HG03045 (cell line): ENCODE data around the gene FOXE3.

ENCODE experiments used
- ATAC-seq: cut with Tn5 transposase; IDR thresholded peaks from one replicate; pipeline ENCODE4 v1.9.1; 2021; ENCODE audit warnings: mild to moderate bottlenecking, moderate library complexity; ENCODE audit not compliant: unreplicated experiment

Gene FOXE3

DNA sequence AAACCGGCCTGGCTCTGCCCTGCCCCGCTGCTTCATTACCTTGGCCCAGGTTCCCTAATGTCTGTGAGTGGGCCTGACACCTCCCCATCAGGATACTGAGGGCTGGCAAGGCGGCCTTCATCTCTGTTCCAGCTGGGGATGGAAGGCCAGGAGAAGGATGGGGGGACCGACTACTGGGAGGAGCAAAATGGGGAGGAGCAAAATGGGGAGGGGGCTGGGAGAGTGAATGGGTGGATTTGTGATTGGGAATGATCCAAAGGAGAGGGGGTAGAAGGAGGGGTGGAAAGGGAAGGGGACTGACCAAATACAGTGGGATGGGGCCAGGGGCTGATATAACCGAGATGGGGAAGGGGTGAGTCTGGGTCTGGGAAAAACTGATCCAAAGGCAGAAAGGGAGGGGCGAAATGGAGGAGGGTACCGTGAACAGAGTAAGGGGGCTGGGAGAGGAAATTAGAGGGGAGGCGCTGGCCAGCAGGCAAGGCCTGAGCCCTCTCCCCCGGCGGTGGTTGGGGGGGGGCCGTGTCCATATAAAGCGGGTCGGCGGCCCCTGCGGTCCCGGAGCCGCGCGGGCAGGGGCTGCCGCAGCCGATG is at the start of gene FOXE3:
FOXE3 (plus strand) TSS at position 558 of the 591 bp plus-strand sequence; CDS start at position 589, 31 bp downstream.
- no peak for ATAC-seq

DNA sequence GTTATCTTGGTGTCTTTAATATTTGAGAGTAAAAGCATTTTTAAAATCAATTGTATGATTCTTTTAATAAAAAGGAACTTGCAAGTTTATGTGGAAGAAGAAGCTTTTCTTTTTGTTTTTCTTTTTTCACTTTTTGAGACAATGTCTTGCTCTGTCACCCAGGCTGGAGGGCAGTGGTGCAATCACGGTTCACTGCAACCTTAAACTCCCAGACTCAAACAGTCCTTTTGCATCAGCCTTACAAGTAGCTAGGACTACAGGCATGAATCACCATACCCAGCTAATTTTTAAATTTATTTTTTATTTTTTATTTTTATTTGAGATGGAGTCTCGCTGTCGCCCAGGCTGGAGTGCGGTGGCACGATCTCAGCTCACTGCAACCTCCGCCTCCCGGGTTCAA is 48.4 kb upstream of the FOXE3 start:
- ATAC-seq, result no peak

DNA sequence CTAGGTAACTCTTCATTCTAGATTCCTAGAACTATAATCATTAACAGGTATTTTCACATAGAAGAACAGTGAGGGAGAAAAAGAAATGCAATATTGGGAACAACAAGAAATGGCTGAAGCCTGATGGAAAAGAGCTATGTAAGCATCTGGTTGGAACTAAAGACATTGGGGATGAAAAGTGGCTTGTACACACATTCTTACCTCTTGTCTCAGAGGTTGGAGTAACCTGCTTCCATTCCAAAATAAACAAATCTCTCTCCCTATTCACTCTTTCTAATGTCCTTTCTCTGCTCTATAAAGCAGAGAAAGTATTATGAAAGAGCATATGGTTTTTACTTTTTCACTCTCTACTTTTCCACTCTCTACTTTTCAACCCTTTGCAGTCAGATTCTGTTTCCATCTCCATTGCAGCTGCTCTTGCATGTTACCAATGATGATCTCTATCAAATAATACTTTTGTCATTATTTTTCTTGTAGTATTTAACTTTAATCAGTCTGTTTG is 45.0 kb upstream of the FOXE3 start:
- ATAC-seq, result no peak

DNA sequence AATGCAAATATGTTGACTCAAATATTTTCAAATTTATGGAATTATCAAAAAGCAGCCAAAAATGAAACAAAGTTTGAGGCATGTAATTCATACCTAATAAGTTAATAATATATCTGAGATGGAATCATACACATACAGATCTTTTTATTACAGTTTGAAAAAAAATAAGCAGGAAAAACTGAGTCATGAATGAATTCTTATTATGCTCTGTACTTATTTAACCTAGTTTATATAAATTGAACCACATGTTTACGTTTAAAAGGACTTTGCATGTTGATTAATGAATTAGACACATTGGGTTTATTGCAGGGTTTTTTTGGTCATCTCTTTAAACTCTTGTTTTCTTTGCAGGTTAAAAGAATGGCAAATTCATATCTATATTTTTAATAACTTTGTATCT is 41.6 kb upstream of the FOXE3 start:
- ATAC-seq, result no peak

GRCh38 chr1:47378147-47378546 is 37.9 kb upstream of the FOXE3 start:
- ATAC-seq, result no peak

DNA sequence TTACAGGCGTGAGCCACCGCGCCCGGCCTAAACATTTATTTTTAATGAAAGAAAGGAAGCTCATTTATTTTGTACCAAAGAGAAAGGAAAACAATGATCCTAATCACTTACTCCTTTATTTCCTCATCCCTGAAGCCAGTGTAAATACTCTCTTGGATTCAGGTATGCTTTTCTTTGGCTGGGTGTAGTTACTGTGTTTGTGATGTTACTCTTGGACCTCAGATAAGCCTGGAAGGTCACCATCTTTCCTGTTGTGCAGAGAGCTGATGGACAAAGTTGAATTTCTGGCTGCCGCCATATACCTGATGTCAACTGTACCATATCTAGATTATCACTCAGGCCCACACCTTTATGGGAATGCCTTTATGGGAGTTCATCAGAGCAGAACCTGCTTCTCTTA is 35.4 kb upstream of the FOXE3 start:
- no peak for ATAC-seq

DNA sequence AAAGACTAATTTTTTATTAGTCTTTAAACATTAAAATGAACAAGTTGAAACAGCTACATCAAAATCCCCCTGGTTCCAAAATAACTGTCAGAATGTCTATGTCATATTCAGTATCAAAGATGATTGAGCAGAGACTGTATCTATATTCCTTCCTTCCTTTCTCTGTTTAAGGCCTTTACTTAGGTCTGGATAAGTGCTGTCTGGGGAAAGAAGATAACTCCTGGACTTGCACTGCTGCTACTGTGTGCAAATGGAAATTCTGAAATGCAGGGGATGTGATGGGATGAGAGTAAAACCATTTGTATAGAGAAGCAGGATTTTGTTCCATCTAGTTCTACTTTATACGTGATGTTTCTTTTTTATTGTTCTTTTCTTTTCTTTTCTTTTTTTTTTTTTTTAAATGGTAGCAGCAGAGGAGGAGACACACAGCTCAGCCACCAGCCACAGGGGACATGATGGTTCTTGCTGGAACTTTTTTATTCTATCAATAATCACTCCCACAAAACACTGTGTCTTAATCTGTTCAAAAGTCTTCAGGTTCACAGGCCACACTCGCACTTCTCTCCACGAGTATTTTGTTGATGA is 33.6 kb upstream of the FOXE3 start:
- no peak for ATAC-seq

DNA sequence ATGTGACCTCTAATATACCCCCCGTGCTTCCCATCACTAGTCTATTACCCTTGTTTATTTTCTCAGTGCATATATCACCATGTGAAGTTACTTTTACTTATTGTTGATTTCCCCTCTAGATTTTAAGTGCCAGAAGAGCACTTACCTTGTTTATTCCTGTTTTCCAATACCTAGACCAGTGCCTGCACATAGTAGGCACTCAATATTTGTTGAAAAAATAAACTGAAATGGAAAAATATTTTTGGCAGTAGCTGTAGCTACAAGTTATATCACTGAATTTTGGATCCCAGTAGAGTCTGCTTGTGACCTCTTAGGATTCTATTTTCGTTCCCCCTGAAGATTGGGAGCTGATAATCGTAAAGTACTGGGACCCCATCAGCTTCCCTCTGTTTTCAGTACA is 32.0 kb upstream of the FOXE3 start:
- no peak for ATAC-seq

DNA sequence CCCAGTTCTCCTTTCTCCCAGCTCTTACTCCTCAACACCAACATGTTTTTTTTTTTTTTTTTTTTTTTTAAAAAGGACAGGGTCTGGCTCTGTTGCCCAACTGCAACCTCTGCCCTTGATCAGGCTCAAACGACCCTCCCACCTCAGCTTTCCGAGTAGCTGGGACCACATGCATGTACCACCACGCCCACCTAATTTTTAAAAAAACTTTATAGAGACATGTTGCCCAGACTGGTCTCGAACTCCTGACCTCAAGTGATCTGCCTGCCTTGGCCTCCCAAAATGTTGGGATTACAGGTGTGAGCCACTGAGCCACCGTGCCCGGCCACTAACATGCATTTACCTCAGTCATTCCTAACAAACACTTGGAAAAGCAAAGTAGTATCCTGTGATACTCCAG is 31.1 kb upstream of the FOXE3 start:
- no peak for ATAC-seq

GRCh38 chr1:47386268-47386667 is 29.8 kb upstream of the FOXE3 start:
- ATAC-seq, result no peak

GRCh38 chr1:47388030-47388890 is 27.8 kb upstream of the FOXE3 start:
- ATAC-seq, result no peak

- ATAC-seq, result peak; percentile 71
Measured at GRCh38 chr1:47388891-47389238, 27.2 kb upstream of the FOXE3 start.

DNA sequence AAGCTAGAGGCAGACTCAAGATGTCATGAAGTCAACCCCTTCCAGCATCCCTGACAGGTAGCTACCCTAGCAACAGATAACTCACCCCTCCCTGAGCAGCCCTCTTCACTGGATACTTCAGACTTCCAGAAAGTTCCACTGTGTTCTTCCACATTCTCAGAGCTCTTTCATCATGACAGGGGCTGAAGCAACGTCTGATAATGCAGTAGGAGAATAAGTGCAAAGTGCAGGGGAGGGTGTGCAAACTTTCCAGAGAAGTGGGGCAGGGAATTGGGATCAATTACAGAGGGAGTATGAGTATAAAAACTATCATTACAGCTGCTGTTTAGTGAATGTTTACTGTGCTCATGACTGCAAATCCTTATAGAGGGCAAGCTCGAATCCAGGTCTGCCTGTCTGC is 26.4 kb upstream of the FOXE3 start:
- no peak for ATAC-seq

- no peak for ATAC-seq
Measured at GRCh38 chr1:47390843-47391242, 25.2 kb upstream of the FOXE3 start.

- no peak for ATAC-seq
Measured at GRCh38 chr1:47393141-47393540, 22.9 kb upstream of the FOXE3 start.

DNA sequence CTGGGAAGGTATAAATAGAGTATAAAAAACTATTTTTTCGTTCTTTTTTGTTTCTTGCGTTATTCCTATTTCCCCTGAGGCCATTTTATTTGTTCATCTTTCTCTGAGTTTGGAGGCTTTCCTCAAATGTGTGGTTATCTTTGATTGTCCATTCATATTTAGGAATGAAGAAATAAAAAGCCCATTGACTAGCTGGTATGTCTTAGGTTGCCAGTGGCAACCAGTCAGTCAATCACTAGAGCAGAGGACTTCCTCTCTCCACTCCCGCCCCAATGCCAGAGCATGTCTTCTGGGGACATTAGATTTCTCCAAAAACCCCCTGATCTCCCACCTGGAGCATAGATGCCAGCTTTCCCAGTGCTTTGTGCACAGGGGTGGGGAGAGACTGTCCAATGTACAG is 20.7 kb upstream of the FOXE3 start:
- no peak for ATAC-seq

DNA sequence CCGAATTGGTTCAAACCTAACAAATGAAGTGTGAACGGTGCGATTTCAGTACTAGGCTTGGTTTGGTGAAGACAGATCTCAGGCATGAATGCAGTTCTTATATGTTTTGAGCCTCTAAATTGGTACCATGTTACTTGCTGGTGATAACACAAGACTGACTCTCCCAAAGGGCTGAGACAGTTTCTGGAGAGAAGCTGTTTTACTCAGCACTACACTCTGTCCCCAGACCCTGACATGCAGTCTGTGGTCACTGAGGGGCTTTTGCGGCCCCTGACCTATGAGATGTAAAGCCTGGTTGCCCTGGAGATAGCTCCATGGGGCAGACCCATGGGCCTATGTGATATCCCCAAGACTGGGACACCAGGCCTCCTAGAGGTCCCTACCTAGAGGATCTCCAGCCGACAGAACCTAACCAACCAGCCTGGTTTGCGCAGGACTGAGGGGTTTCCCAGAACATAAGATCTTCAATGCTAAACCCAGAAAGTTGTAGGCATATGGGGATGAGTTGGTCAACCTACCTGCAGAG is 19.4 kb upstream of the FOXE3 start:
- no peak for ATAC-seq

- ATAC-seq, result no peak
Measured at GRCh38 chr1:47399138-47399845, 16.8 kb upstream of the FOXE3 start.

GRCh38 chr1:47399846-47400155 is 16.3 kb upstream of the FOXE3 start:
- ATAC-seq, result no peak

- no peak for ATAC-seq
Measured at GRCh38 chr1:47401761-47402160, 14.3 kb upstream of the FOXE3 start.

DNA sequence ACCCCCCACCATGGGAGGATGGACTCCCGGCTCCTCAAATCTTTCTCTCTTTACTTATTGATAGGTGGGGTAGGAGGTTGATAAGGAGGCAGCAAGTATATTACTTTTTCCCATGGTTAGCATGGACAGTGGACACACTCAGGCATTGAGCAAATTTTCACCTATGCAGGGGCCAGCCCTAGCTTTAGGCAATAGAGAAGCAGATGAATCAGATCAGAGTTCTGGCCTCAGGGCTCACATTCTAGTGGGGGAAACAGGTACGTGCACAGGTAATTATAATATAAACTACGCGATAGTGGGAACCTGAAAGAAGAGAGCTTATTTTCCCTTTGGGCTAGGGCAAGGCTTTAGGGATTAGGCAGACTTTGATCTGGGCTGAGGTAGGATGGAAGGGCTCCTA is 13.5 kb upstream of the FOXE3 start:
- no peak for ATAC-seq
